SK-N-MC (cell line): ENCODE measurements around the gene CDC42.

ENCODE experiments used
- EZH2 ChIP-seq: fragments of 200-600 bp; sonication (generic); IDR thresholded peaks from one replicate; pipeline ENCODE4 v1.6.1; 2017; ENCODE audit warnings: antibody characterized with exemption
- FOXP2 ChIP-seq: optimal IDR thresholded peaks from 2 replicates; pipeline ENCODE3; 2011; ENCODE audit warnings: mild to moderate bottlenecking, moderate library complexity; ENCODE audit not compliant: insufficient read depth; ENCODE audit errors: extremely low read length, control extremely low read depth
- POLR2AphosphoS5 ChIP-seq: IDR thresholded peaks from 2 replicates; pipeline ENCODE4 v1.6.1; 2012; ENCODE audit warnings: mild to moderate bottlenecking, low read depth, low read length, borderline replicate concordance

DNA sequence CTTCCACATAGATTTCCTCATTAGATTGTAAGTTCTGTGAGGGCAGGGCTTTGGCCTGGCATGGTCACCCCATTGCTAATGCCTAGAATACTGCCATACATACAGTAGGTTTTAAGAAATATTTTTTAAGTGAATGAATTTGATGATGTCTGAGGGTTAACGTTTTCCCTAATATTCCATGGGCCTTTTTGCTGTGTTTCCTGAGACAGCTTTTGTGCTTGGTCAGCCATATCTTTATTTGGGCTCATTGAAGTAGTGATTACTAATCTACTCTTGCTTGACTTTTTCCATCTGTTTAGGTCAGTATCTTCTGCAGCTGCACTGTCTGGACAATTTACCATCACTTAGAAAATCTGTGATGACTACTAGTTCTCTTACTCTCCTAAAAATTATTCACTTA lies 3.5 kb downstream of the CDC42 start:
- no peak for TF ChIP-seq POLR2AphosphoS5
- TF ChIP-seq EZH2: no peak
- no peak for TF ChIP-seq FOXP2
